Mesenchymal stem cell (in vitro differentiated cells and primary cell): ENCODE results near the gene NT5E.
"Not testable (repeated sequence)": the region's sequence is repeated elsewhere in the genome, so short reads cannot be mapped to it uniquely, and the experiment has no call there.

Experiments used
- DNase-seq: peaks from one replicate; pipeline ENCODE4 v3.0.0-alpha.2; 2013
- H2AFZ ChIP-seq: one replicate; pipeline ENCODE4 v1.6.1; 2013; ENCODE audit warnings: low read depth, mild to moderate bottlenecking, control low read depth, inconsistent platforms, low read length, moderate library complexity
- H2AK5ac ChIP-seq: 2 replicates; pipeline ENCODE4 v1.6.1; 2013; ENCODE audit warnings: low read length, moderate library complexity, mild to moderate bottlenecking, inconsistent platforms; ENCODE audit not compliant: severe bottlenecking
- H2BK120ac ChIP-seq: one replicate; pipeline ENCODE4 v1.6.1; 2013; ENCODE audit warnings: low read depth, mild to moderate bottlenecking, inconsistent platforms, low read length, moderate library complexity
- H2BK12ac ChIP-seq, 2 experiments: one replicate each; pipeline ENCODE4 v1.6.1; 2013; ENCODE audit warnings: inconsistent platforms in 2 of 2, low read length in 2 of 2, mild to moderate bottlenecking in 2 of 2, moderate library complexity in 2 of 2, control low read depth in 1 of 2
- H2BK15ac ChIP-seq: one replicate; pipeline ENCODE4 v1.6.1; 2013; ENCODE audit warnings: mild to moderate bottlenecking, low read depth, inconsistent platforms; ENCODE audit not compliant: poor library complexity, severe bottlenecking
- H2BK5ac ChIP-seq: 2 replicates; pipeline ENCODE4 v1.6.1; 2013; ENCODE audit warnings: low read depth, mild to moderate bottlenecking, low read length, control low read depth, inconsistent platforms; ENCODE audit not compliant: poor library complexity, severe bottlenecking
- H3K14ac ChIP-seq, 2 experiments: one replicate each; pipeline ENCODE4 v1.6.1; 2013; ENCODE audit warnings: inconsistent platforms in 2 of 2, low read length in 2 of 2, control low read depth in 1 of 2, mild to moderate bottlenecking in 1 of 2, moderate library complexity in 1 of 2
- H3K18ac ChIP-seq, 2 experiments: one replicate each; pipeline ENCODE4 v1.6.1; 2013; ENCODE audit warnings: inconsistent platforms in 2 of 2, low read length in 2 of 2, control low read depth in 1 of 2, low read depth in 1 of 2, mild to moderate bottlenecking in 1 of 2
- H3K23ac ChIP-seq, 2 experiments: one replicate each; pipeline ENCODE4 v1.6.1; 2013; ENCODE audit warnings: inconsistent platforms in 2 of 2, low read length in 2 of 2, mild to moderate bottlenecking in 2 of 2, moderate library complexity in 2 of 2, control low read depth in 1 of 2
- H3K27ac ChIP-seq: 2 replicates; pipeline ENCODE4 v1.5.1; 2013; ENCODE audit warnings: mild to moderate bottlenecking, moderate library complexity, low read length, control low read depth, inconsistent platforms; ENCODE audit not compliant: poor library complexity, severe bottlenecking
- H3K27me3 ChIP-seq, 2 experiments: 2 replicates each; pipeline versions ENCODE4 v1.6.1 to v1.7.0; 2013; ENCODE audit warnings: low read length in 2 of 2, mild to moderate bottlenecking in 2 of 2, moderate library complexity in 2 of 2, control low read depth in 1 of 2, inconsistent platforms in 1 of 2; ENCODE audit not compliant: control insufficient read depth in 1 of 2, insufficient read depth in 1 of 2
- H3K36me3 ChIP-seq, 2 experiments: 2 replicates each; pipeline versions ENCODE4 v1.6.1 to v1.7.0; 2013; ENCODE audit warnings: low read length in 2 of 2, control low read depth in 1 of 2, inconsistent platforms in 1 of 2, low read depth in 1 of 2, mild to moderate bottlenecking in 1 of 2; ENCODE audit not compliant: insufficient read depth in 2 of 2, control insufficient read depth in 1 of 2
- H3K4ac ChIP-seq, 2 experiments: one replicate each; pipeline ENCODE4 v1.6.1; 2013; ENCODE audit warnings: inconsistent platforms in 2 of 2, low read length in 2 of 2, mild to moderate bottlenecking in 2 of 2, moderate library complexity in 2 of 2, control low read depth in 1 of 2, low read depth in 1 of 2
- H3K4me1 ChIP-seq: 2 replicates; pipeline ENCODE4 v1.6.1; 2013; ENCODE audit warnings: low read depth, low read length, control low read depth; ENCODE audit not compliant: control insufficient read depth, insufficient read depth
- H3K4me2 ChIP-seq: 2 replicates; pipeline ENCODE4 v1.6.1; 2013; ENCODE audit warnings: low read length, mild to moderate bottlenecking, inconsistent platforms; ENCODE audit not compliant: poor library complexity, severe bottlenecking
- H3K4me3 ChIP-seq, 2 experiments: 2 replicates each; pipeline versions ENCODE4 v1.5.1 to v1.7.0; 2013; ENCODE audit warnings: low read length in 2 of 2, mild to moderate bottlenecking in 2 of 2, control low read depth in 1 of 2, low read depth in 1 of 2; ENCODE audit not compliant: insufficient read depth in 1 of 2
- H3K79me1 ChIP-seq: replicated peaks from 2 replicates; pipeline ENCODE4 v1.6.1; 2013; ENCODE audit warnings: mild to moderate bottlenecking, control low read depth, low read length, inconsistent platforms; ENCODE audit not compliant: poor library complexity, severe bottlenecking
- H3K9ac ChIP-seq: 2 replicates; pipeline ENCODE4 v1.7.0; 2013; ENCODE audit warnings: mild to moderate bottlenecking, low read length, moderate library complexity
- H3K9me3 ChIP-seq: 2 replicates; pipeline ENCODE4 v1.7.0; 2013; ENCODE audit warnings: mild to moderate bottlenecking, low read length; ENCODE audit not compliant: control insufficient read depth
- H4K8ac ChIP-seq: one replicate; pipeline ENCODE4 v1.6.1; 2013; ENCODE audit warnings: inconsistent platforms, mild to moderate bottlenecking, low read length, moderate library complexity
- H4K91ac ChIP-seq: one replicate; pipeline ENCODE4 v1.6.1; 2013; ENCODE audit warnings: mild to moderate bottlenecking, low read length, inconsistent platforms
- WGBS: methylation state at CpG from one replicate; pipeline ENCODE4 v1.1.7; 2013; ENCODE audit warnings: mixed read lengths; 5-methylcytosine and 5-hydroxymethylcytosine counted together

Gene NT5E

DNA sequence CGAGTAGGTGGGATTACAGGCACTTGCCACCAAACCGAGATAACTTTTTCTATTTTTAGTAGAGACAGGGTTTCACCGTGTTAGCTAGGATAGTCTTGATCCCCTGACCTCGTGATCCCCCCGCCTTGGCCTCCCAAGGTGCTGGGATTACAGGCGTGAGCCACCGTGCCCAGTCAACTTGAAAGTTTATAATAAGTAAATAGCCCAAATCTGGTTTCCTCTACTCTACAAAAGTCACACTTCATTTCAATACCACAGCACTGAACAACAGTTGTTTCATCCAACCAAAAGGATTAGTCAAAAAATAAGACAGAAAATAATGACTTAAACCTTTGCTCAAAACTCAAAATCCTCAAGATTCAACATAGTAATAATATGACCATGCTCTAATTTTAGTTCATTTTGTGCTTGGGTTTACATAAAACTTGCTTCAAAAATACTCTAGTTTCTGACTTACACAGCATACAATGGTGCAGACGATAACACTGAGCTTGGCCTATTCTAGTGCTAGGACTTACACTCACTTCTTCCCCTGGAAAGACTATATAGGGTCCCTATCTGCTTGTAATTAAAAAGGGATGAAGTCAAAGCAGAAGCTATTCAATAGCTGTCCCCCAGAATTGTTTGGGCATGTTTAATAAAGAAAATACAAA is 56.7 kb downstream of the NT5E start:
- H3K27me3 ChIP-seq: no peaks in the 10 kb centered on the region
- no peak overlapping the region for H3K23ac ChIP-seq
- WGBS: 97% methylated on average over 8 of the region's 8 CpGs
- H3K4me3 ChIP-seq: no peak overlapping the region
- no peak overlapping the region for H2AFZ ChIP-seq
- DNase-seq: no peak
- no peak overlapping the region for H3K9ac ChIP-seq
- H4K8ac ChIP-seq: no peak overlapping the region
- no peaks in the 10 kb centered on the region for H3K79me1 ChIP-seq
- no peak overlapping the region for H2BK15ac ChIP-seq
- H3K18ac ChIP-seq: no peak overlapping the region
- H2AK5ac ChIP-seq: no peak overlapping the region
- no peaks in the 10 kb centered on the region for H3K9me3 ChIP-seq
- H4K91ac ChIP-seq: no peak overlapping the region
- no peaks in the 10 kb centered on the region for H3K4me1 ChIP-seq
- H3K27ac ChIP-seq: no peak overlapping the region
- no peak overlapping the region for H3K4me2 ChIP-seq
- no peak overlapping the region for H3K4ac ChIP-seq
- H3K36me3 ChIP-seq: peaks cover 7 to 76% of the 10 kb centered on the region in 2 experiments
- H3K14ac ChIP-seq: no peak overlapping the region
- no peak overlapping the region for H2BK5ac ChIP-seq
- H2BK120ac ChIP-seq: no peak overlapping the region
- H2BK12ac ChIP-seq: no peak overlapping the region

DNA sequence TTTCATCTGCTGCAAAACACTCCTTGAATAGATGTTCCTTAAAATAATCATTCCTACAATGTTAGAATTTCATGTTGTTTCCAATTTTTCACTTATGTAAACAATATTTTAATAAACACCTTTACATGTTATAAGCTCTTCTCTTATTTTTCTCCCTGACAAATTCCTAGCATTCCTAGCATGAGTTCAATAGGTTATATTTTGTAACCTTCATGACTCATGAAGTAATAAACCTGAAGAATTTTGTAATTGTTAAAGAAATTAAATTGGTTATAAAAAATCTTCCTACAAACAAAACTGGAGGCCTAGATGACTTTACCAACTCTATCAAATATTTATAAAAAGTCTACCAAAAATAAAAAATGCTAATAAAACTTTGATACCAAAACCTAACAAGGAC is 66.3 kb downstream of the NT5E start:
- H4K91ac ChIP-seq: no peak overlapping the region
- H3K27ac ChIP-seq: no peak overlapping the region
- H2BK120ac ChIP-seq: no peak overlapping the region
- no peaks in the 10 kb centered on the region for H3K27me3 ChIP-seq
- no peak overlapping the region for H3K4me3 ChIP-seq
- H3K9me3 ChIP-seq: no peaks in the 10 kb centered on the region
- no peaks in the 10 kb centered on the region for H3K4me1 ChIP-seq
- no peak overlapping the region for H3K4me2 ChIP-seq
- DNase-seq: no peak
- no peak overlapping the region for H3K18ac ChIP-seq
- H3K23ac ChIP-seq: no peak overlapping the region
- no peaks in the 10 kb centered on the region for H3K79me1 ChIP-seq
- H2AK5ac ChIP-seq: no peak overlapping the region
- no peak overlapping the region for H3K9ac ChIP-seq
- H3K4ac ChIP-seq: no peak overlapping the region
- H2BK5ac ChIP-seq: no peak overlapping the region
- H2BK12ac ChIP-seq: no peak overlapping the region
- no peak overlapping the region for H2AFZ ChIP-seq
- no peak overlapping the region for H4K8ac ChIP-seq
- no peak overlapping the region for H3K14ac ChIP-seq
- H2BK15ac ChIP-seq: no peak overlapping the region
- H3K36me3 ChIP-seq: peaks cover 10 to 67% of the 10 kb centered on the region in 2 experiments

DNA sequence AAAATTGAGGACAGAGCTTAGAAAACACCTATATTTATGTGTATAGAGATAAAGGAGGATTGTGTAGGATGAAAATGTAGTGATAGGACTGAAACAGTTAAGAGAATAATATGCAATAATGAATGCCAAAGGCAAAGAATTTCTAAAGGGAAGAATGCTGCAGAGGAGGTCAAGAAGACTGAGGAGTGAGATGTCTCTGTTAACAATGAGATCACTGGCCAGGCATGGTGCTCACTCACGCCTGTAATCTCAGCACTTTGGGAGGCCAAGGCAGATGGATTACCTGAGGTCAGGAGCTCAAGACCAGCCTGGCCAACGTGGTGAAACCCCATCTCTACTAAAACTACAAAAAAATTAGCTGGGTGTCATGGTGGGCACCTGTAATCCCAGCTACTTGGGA is 74.4 kb downstream of the NT5E start:
- not testable (repeated sequence) for H2BK120ac ChIP-seq, H3K9me3 ChIP-seq, H3K79me1 ChIP-seq, H2BK5ac ChIP-seq, H3K4ac ChIP-seq, H3K23ac ChIP-seq, H3K4me2 ChIP-seq, H3K27ac ChIP-seq, H4K91ac ChIP-seq, H2BK15ac ChIP-seq, H3K27me3 ChIP-seq, H2BK12ac ChIP-seq, H3K18ac ChIP-seq, H3K4me3 ChIP-seq, H2AFZ ChIP-seq, H4K8ac ChIP-seq, DNase-seq, H3K9ac ChIP-seq, H2AK5ac ChIP-seq, H3K14ac ChIP-seq, H3K4me1 ChIP-seq
- peaks cover 6 to 82% of the 10 kb centered on the region in 2 experiments for H3K36me3 ChIP-seq
- 86% methylated on average over 1 of the region's 2 CpGs for WGBS

DNA sequence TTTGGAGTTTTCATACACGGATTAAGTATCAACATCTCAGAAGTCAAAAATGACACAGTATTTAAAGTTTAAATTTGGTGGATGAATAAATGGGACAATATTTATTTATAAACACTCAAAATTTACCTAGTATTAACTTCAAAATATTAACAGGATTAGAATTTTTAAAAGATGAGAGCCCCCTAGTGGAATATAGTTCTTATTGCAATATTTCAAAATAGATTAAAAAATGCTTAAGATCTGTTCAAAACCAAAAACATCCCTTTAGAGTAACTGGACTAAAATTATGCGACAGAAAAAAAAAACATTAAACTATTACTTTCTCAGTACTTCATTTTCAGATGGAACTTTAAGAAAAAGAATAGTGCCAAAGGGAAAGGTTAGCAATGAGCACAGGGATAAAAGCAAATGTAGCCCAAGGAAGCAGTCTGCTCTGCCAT is 87.2 kb downstream of the NT5E start:
- no peak overlapping the region for H3K23ac ChIP-seq
- no peak overlapping the region for H2AFZ ChIP-seq
- peak overlapping the region; percentile 49 for H3K9ac ChIP-seq
- H2BK120ac ChIP-seq: no peak overlapping the region
- peaks cover 8 to 59% of the 10 kb centered on the region in 2 experiments for H3K36me3 ChIP-seq
- H2AK5ac ChIP-seq: no peak overlapping the region
- H3K27ac ChIP-seq: no peak overlapping the region
- H3K14ac ChIP-seq: no peak overlapping the region
- H3K27me3 ChIP-seq: no peaks in the 10 kb centered on the region
- H2BK15ac ChIP-seq: no peak overlapping the region
- no peak overlapping the region for H4K91ac ChIP-seq
- DNase-seq: peak; percentile 25
- H3K4ac ChIP-seq: no peak overlapping the region
- H2BK12ac ChIP-seq: no peak overlapping the region
- no peak overlapping the region for H4K8ac ChIP-seq
- H3K9me3 ChIP-seq: no peaks in the 10 kb centered on the region
- WGBS: no CpG with 5 or more reads among the region's 2 CpGs
- H2BK5ac ChIP-seq: no peak overlapping the region
- H3K4me1 ChIP-seq: no peaks in the 10 kb centered on the region
- no peak overlapping the region for H3K4me3 ChIP-seq
- no peak overlapping the region for H3K18ac ChIP-seq
- no peak overlapping the region for H3K4me2 ChIP-seq
- peaks cover 14% of the 10 kb centered on the region for H3K79me1 ChIP-seq
